OCI-LY1 (cell line): Measurements from ENCODE around the gene ATP2B2.

Source experiments
- EZH2 ChIP-seq: fragments of 200-600 bp; sonication (generic), shearing (Covaris generic); IDR thresholded peaks from 2 replicates; pipeline ENCODE4 v1.8.0; 2017; ENCODE audit warnings: borderline replicate concordance, mixed run types, mild to moderate bottlenecking, antibody characterized with exemption, low read length, moderate library complexity, mixed read lengths
- TF ChIP-seq, protein P1 (sequence below): fragments of 200-600 bp; sonication (generic), shearing (Covaris generic); IDR thresholded peaks from 2 replicates; pipeline ENCODE4 v1.5.1; 2017; ENCODE audit warnings: mild to moderate bottlenecking, antibody characterized with exemption, low read length, moderate library complexity, mixed read lengths

DNA sequence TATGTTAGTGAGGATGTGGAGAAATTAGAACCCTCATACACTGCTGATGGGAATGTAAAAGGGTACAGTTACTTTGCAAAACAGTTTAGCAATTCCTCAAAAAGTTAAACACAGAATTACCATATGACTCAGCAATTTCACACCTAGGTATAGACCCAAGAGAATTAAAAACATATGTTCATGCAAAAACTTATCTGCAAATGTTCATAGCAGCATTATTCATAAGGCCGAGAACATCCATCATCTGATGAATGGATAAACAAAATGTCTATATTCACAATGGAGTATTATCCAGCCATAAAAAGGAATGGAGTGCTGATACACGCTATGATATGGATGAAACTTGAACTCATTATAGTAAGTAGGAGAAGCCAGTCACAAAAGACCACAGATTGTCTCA is 194.8 kb downstream of the ATP2B2 start:
- TF ChIP-seq, protein P1, sequence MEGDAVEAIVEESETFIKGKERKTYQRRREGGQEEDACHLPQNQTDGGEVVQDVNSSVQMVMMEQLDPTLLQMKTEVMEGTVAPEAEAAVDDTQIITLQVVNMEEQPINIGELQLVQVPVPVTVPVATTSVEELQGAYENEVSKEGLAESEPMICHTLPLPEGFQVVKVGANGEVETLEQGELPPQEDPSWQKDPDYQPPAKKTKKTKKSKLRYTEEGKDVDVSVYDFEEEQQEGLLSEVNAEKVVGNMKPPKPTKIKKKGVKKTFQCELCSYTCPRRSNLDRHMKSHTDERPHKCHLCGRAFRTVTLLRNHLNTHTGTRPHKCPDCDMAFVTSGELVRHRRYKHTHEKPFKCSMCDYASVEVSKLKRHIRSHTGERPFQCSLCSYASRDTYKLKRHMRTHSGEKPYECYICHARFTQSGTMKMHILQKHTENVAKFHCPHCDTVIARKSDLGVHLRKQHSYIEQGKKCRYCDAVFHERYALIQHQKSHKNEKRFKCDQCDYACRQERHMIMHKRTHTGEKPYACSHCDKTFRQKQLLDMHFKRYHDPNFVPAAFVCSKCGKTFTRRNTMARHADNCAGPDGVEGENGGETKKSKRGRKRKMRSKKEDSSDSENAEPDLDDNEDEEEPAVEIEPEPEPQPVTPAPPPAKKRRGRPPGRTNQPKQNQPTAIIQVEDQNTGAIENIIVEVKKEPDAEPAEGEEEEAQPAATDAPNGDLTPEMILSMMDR, result no peak
- TF ChIP-seq EZH2, result no peak
